Duodenal mucosa (tissue), 2 donors: ENCODE data around the gene NFKBIE.
A peak's percentile ranks its signal among the peaks of the same experiment; 100 is the strongest.

Source experiments
- H3K27ac ChIP-seq: one replicate; pipeline ENCODE4 v1.7.0; 2013; ENCODE audit warnings: low read depth, low read length
- H3K27me3 ChIP-seq, 2 donors: one replicate each; pipeline ENCODE4 v1.7.0; 2013; ENCODE audit warnings: low read length in 2 of 2, control low read depth in 1 of 2; ENCODE audit not compliant: insufficient read depth in 2 of 2, control insufficient read depth in 1 of 2
- H3K36me3 ChIP-seq, 2 donors: one replicate each; pipeline ENCODE4 v1.7.0; 2013; ENCODE audit warnings: low read length in 2 of 2, control low read depth in 1 of 2; ENCODE audit not compliant: insufficient read depth in 2 of 2, control insufficient read depth in 1 of 2
- H3K4me1 ChIP-seq, 2 donors: one replicate each; pipeline ENCODE4 v1.7.0; 2013; ENCODE audit warnings: low read length in 2 of 2, control low read depth in 1 of 2; ENCODE audit not compliant: insufficient read depth in 2 of 2, control insufficient read depth in 1 of 2
- H3K4me3 ChIP-seq, 2 donors: one replicate each; pipeline ENCODE4 v1.7.0; 2013; ENCODE audit warnings: low read length in 2 of 2, low read depth in 1 of 2
- H3K9ac ChIP-seq, 2 donors: one replicate each; pipeline ENCODE4 v1.7.0; 2013; ENCODE audit warnings: low read length in 2 of 2, low read depth in 1 of 2
- H3K9me3 ChIP-seq, 2 donors: one replicate each; pipeline ENCODE4 v1.7.0; 2013; ENCODE audit warnings: low read length in 2 of 2, control low read depth in 1 of 2; ENCODE audit not compliant: control insufficient read depth in 1 of 2

NFKBIE gene

GRCh38 chr6:44285552-44286284 lies 20.4 kb upstream of the NFKBIE start:
- Histone ChIP-seq H3K27ac (no peak overlapping the region), H3K36me3 (no peaks in the 10 kb centered on the region), H3K27me3 (peaks cover 25 to 36% of the 10 kb centered on the region in 2 donors), H3K4me1 (no peaks in the 10 kb centered on the region), H3K4me3 (no peak overlapping the region), H3K9me3 (no peaks in the 10 kb centered on the region), H3K9ac (no peak overlapping the region)

GRCh38 chr6:44284867-44285266 lies 19.5 kb upstream of the NFKBIE start:
- Histone ChIP-seq H3K4me3 (no peak overlapping the region), H3K27me3 (peaks cover 25 to 29% of the 10 kb centered on the region in 2 donors), H3K27ac (no peak overlapping the region), H3K9ac (no peak overlapping the region), H3K36me3 (no peaks in the 10 kb centered on the region), H3K4me1 (no peaks in the 10 kb centered on the region), H3K9me3 (no peaks in the 10 kb centered on the region)

- Histone ChIP-seq H3K4me3 (no peak overlapping the region), H3K9me3 (no peaks in the 10 kb centered on the region), H3K4me1 (no peaks in the 10 kb centered on the region), H3K9ac (no peak overlapping the region), H3K27ac (no peak overlapping the region), H3K27me3 (peaks cover 22 to 24% of the 10 kb centered on the region in 2 donors), H3K36me3 (no peaks in the 10 kb centered on the region)
Measured at GRCh38 chr6:44284121-44284520, 18.8 kb upstream of the NFKBIE start.

- Histone ChIP-seq H3K27ac (no peak overlapping the region), H3K36me3 (no peaks in the 10 kb centered on the region), H3K4me3 (no peak overlapping the region), H3K4me1 (no peaks in the 10 kb centered on the region), H3K9me3 (no peaks in the 10 kb centered on the region), H3K27me3 (peaks cover 37% of the 10 kb centered on the region in 2 donors), H3K9ac (no peak overlapping the region)
Measured at GRCh38 chr6:44278774-44279697, 13.7 kb upstream of the NFKBIE start.

- Histone ChIP-seq H3K36me3 (no peaks in the 10 kb centered on the region), H3K27me3 (peaks cover 38 to 40% of the 10 kb centered on the region in 2 donors), H3K4me1 (no peaks in the 10 kb centered on the region), H3K4me3 (no peak overlapping the region), H3K9me3 (no peaks in the 10 kb centered on the region), H3K9ac (no peak overlapping the region), H3K27ac (no peak overlapping the region)
Measured at GRCh38 chr6:44278315-44278714, 13.0 kb upstream of the NFKBIE start.

- no peak overlapping the region for H3K27ac ChIP-seq
- H3K4me3 ChIP-seq, result no peak overlapping the region
- no peaks in the 10 kb centered on the region for H3K36me3 ChIP-seq
- no peak overlapping the region for H3K9ac ChIP-seq
- H3K4me1 ChIP-seq, result no peaks in the 10 kb centered on the region
- H3K27me3 ChIP-seq, result peaks cover 44 to 46% of the 10 kb centered on the region in 2 donors
- no peaks in the 10 kb centered on the region for H3K9me3 ChIP-seq
Measured at GRCh38 chr6:44277763-44278162, 12.4 kb upstream of the NFKBIE start.

- H3K4me3 ChIP-seq, result no peak overlapping the region
- peaks cover 52 to 54% of the 10 kb centered on the region in 2 donors for H3K27me3 ChIP-seq
- H3K9me3 ChIP-seq, result no peaks in the 10 kb centered on the region
- H3K27ac ChIP-seq, result no peak overlapping the region
- no peaks in the 10 kb centered on the region for H3K36me3 ChIP-seq
- no peak overlapping the region for H3K9ac ChIP-seq
- no peaks in the 10 kb centered on the region for H3K4me1 ChIP-seq
Measured at GRCh38 chr6:44276667-44277640, 11.6 kb upstream of the NFKBIE start.

GRCh38 chr6:44275749-44276648 lies 10.6 kb upstream of the NFKBIE start:
- H3K9ac ChIP-seq, result no peak overlapping the region
- no peaks in the 10 kb centered on the region for H3K9me3 ChIP-seq
- H3K4me3 ChIP-seq, result peak overlapping the region in 1 of 2 donors; percentile 28
- peaks cover 61 to 63% of the 10 kb centered on the region in 2 donors for H3K27me3 ChIP-seq
- no peak overlapping the region for H3K27ac ChIP-seq
- no peaks in the 10 kb centered on the region for H3K36me3 ChIP-seq
- peaks cover 0 to 3% of the 10 kb centered on the region in 2 donors for H3K4me1 ChIP-seq

GRCh38 chr6:44275271-44275748 lies 10.0 kb upstream of the NFKBIE start:
- Histone ChIP-seq H3K9me3 (no peaks in the 10 kb centered on the region), H3K9ac (no peak overlapping the region), H3K4me1 (peaks cover 0 to 3% of the 10 kb centered on the region in 2 donors), H3K4me3 (no peak overlapping the region), H3K27me3 (peaks cover 62 to 63% of the 10 kb centered on the region in 2 donors), H3K27ac (no peak overlapping the region), H3K36me3 (no peaks in the 10 kb centered on the region)
